ENCODE results near the gene ADGRL1. TPM values are rescaled to one million over a fixed set of nuclear protein-coding genes. Genes with fewer than 3 reads are reported as not detected.

The ADGRL1 gene
- total RNA-seq, 1 experiment from 2014 or later, result 88.6 TPM

GRCh38 chr19:14116918-14117578 is 88.9 kb downstream of the ADGRL1 start:
- BruUV-seq (replicated peaks), result no TSS peak
- DNase-seq (ENCODE audit: low read depth, low spot score) (no peak), ATAC-seq (peak; percentile 9)
- Histone ChIP-seq H3K9ac (ENCODE audit: low read length) (peak overlapping the region; percentile 69), H3K27me3 (ENCODE audit: insufficient read depth, low read length) (no peaks in the 10 kb centered on the region), H3K9me3 (ENCODE audit: control insufficient read depth in 1 of 2, insufficient read depth in 1 of 2, low read depth in 1 of 2, low read length in 2 of 2) (no peaks in the 10 kb centered on the region), H2AFZ (ENCODE audit: low read depth, low read length, poor library complexity, severe bottlenecking) (no peak overlapping the region), H4K20me1 (ENCODE audit: insufficient read depth) (no peaks in the 10 kb centered on the region), H3K79me2 (ENCODE audit: insufficient read depth, low read length) (peaks cover 27% of the 10 kb centered on the region), H3K4me1 (ENCODE audit: control insufficient read depth in 1 of 2, insufficient read depth in 2 of 2, low read length in 2 of 2) (peaks cover 36 to 47% of the 10 kb centered on the region in 2 experiments), H3K4me2 (ENCODE audit: low read length) (peak overlapping the region; percentile 93), H3K4me3 (replicated peaks in 1 of 2; ENCODE audit: low read depth in 1 of 2, low read length in 2 of 2) (peak overlapping the region; percentile 72 to 84), H3K36me3 (ENCODE audit: control insufficient read depth in 1 of 2, insufficient read depth in 2 of 2, low read length in 2 of 2) (peaks cover 2 to 5% of the 10 kb centered on the region in 2 experiments; a peak in 1 of 4 replicates), H3K9me2 (ENCODE audit: insufficient read depth) (no peaks in the 10 kb centered on the region), H3K27ac (ENCODE audit: low read depth, low read length) (peak overlapping the region; percentile 55; the same call in 1 of the 2 replicates)
- ChIA-PET POLR2A (interaction anchor here (0.6 kb wide), 1 partner anchor 12 kb away, joined by 3 read pairs; no protein-coding TSS in a partner anchor), CTCF (interaction anchor here (1.0 kb wide), 1 partner anchor 20 kb away, joined by 8 read pairs; the partner anchor contains the start of gene ASF1B), RAD21 (ENCODE audit: low non-redundant PET in 1 of 2, low total read pairs in 2 of 2, uncharacterized antibody in 2 of 2, unreplicated experiment in 2 of 2) (no interaction called here)
- intact Hi-C loops (cut with micrococcal nuclease), result no loop called here
- TF ChIP-seq EZH2phosphoT487 (IDR thresholded peaks at IDR 0.05; ENCODE audit: borderline replicate concordance) (no peak), POLR2A (IDR thresholded peaks at IDR 0.05; ENCODE audit: borderline replicate concordance, extremely low read depth, insufficient read depth, insufficient read length) (no peak), ATF3 (IDR thresholded peaks at IDR 0.05) (no peak), CTCF (IDR thresholded peaks at IDR 0.05 in 2 of 3, conservative IDR thresholded peaks at IDR 0.05 in 1 of 3; ENCODE audit: borderline replicate concordance in 1 of 3, insufficient read depth in 1 of 3, low read depth in 2 of 3, low read length in 2 of 3) (no peak), FOSL1 (IDR thresholded peaks at IDR 0.05; ENCODE audit: low read depth) (no peak), JUND (IDR thresholded peaks at IDR 0.05) (no peak), REST (IDR thresholded peaks at IDR 0.05; ENCODE audit: low read depth) (no peak), CBX3 (IDR thresholded peaks at IDR 0.05; ENCODE audit: low read depth) (no peak), SRF (IDR thresholded peaks at IDR 0.05; ENCODE audit: low read depth) (no peak), ZFX (IDR thresholded peaks at IDR 0.05) (no peak), SP1 (IDR thresholded peaks at IDR 0.05; ENCODE audit: low read depth) (no peak)
